H1 (cell line): Measurements from ENCODE around the gene POLR3GL. TPM values are rescaled to one million over a fixed set of nuclear protein-coding genes. Genes with fewer than 3 reads are reported as not detected.

Experiments
- NRF1 ChIP-seq: IDR thresholded peaks from 2 replicates; pipeline ENCODE4 v1.6.1; 2011; ENCODE audit warnings: mild to moderate bottlenecking, low read depth, low read length, improper control_type of control experiment
- SIRT6 ChIP-seq: IDR thresholded peaks from one replicate; pipeline ENCODE4 v1.7.1; 2012; ENCODE audit warnings: low read length, inconsistent platforms
- SIX5 ChIP-seq: IDR thresholded peaks from 2 replicates; pipeline ENCODE4 v1.6.1; 2011; ENCODE audit warnings: mild to moderate bottlenecking, low read depth, low read length
- polyA plus RNA-seq, 7 experiments: library from polyadenylated mRNA; depleted of rRNA in 3 of 7; stranded (reverse) in 5 of 7; unstranded in 2 of 7; fragments of >200 nt in 5 of 7; fragments of 200-250 nt in 2 of 7; gene quantifications; 1 replicate in 5 of 7; 2 replicates in 1 of 7; 4 replicates in 1 of 7; pipeline versions ENCODE4 v1.2.1 to v1.2.3, GENCODE V29; 2011 to 2013; ENCODE audit warnings: missing spikeins in 2 of 7, mixed read lengths in 2 of 7
- total RNA-seq: library from RNA; stranded (reverse); fragmentation: NEBNext Ultra II Directional; extraction: Animal tissue kit (Norgen Biotek cat#: 25700); gene quantifications from 2 replicates; pipeline ENCODE4 v1.2.1, GENCODE V29; 2021

Gene POLR3GL
- total and polyA plus RNA-seq, 2 of the 8 experiments (the other 6 are each of a cell fraction or from before 2014, with no cell fraction given): 3.1 to 3.9 TPM

DNA sequence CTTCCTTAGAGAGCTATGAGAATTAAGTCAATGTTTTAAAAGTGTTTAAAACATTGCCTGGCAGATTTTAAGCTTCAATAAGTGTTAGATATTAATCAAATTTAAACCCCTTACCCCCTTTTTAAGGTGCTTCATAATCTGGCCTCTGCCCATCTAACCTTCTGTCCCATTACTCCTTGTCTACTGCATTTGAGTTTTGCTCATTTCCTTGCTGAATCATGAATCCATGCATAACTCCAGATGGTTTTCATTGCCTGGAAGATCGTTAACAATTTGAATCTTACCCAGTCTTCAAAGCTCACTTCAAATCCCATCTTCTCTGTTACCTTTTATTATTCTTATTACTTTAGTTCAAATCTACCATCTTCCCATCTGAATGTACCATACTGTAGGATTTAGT is 52.4 kb downstream of the POLR3GL start (continued):
- TF ChIP-seq SIX5: no peak
- no peak for TF ChIP-seq NRF1
- TF ChIP-seq SIRT6: no peak
